Measurements from ENCODE around the gene DENND2A. TPM values are rescaled to one million over a fixed set of nuclear protein-coding genes. Genes with fewer than 3 reads are reported as not detected.
A peak's percentile ranks its signal among the peaks of the same experiment; 100 is the strongest.
"Not testable (repeated sequence)": the region's sequence is repeated elsewhere in the genome, so short reads cannot be mapped to it uniquely, and the experiment has no call there.

The DENND2A gene
- total RNA-seq, 4 donors from 2014 or later = 2.0 to 10.9 (median 5.1) TPM

DNA sequence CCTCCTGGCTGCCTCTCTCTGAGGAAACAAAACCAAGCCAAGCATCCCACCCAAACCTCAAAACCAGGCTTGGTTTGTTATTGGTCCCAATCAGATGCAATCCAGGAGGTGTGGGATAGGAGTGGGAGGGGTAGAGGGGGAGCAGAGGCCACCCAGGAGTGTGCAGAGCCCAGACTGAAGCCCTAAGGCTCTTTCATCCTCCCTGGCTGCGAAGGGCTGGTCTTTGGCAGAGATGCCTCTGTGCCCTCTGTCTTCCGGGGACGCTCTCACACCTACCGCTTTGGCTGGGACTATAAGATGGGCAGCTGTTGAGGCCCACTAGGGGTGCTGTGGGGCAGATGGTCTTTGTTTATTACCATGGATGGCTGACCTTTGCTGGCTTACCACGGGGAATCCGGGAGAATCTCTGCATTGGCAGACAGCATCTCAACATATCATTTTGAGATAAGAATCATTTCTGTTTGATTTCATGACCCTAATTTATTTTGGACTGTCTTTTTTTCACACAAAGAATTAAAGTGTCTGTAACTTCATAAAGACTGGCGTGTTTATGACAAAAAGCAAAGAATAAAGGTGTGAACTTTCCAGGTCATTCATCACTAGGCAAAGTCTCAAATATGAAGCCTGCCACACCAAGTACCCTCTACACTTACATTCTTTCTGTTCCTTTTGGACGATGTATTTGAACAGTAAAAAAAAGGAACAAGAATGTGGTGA lies 6.5 kb upstream of the DENND2A start:
- intact Hi-C loops (cut with DNase I) = no loop called here
- no peaks in the 10 kb centered on the region for H3K27me3 ChIP-seq
- no peaks in the 10 kb centered on the region for H3K9me3 ChIP-seq
- 24 to 29% methylated on average over 8 of the region's 8 CpGs for WGBS, 2 donors
- no peaks in the 10 kb centered on the region for H3K4me1 ChIP-seq
- H3K27ac ChIP-seq = no peak overlapping the region
- TF ChIP-seq, protein P1, sequence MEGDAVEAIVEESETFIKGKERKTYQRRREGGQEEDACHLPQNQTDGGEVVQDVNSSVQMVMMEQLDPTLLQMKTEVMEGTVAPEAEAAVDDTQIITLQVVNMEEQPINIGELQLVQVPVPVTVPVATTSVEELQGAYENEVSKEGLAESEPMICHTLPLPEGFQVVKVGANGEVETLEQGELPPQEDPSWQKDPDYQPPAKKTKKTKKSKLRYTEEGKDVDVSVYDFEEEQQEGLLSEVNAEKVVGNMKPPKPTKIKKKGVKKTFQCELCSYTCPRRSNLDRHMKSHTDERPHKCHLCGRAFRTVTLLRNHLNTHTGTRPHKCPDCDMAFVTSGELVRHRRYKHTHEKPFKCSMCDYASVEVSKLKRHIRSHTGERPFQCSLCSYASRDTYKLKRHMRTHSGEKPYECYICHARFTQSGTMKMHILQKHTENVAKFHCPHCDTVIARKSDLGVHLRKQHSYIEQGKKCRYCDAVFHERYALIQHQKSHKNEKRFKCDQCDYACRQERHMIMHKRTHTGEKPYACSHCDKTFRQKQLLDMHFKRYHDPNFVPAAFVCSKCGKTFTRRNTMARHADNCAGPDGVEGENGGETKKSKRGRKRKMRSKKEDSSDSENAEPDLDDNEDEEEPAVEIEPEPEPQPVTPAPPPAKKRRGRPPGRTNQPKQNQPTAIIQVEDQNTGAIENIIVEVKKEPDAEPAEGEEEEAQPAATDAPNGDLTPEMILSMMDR (IDR thresholded peaks at IDR 0.05) = peak in 1 of 6 experiments; percentile 37
- TF ChIP-seq POLR2A (IDR thresholded peaks at IDR 0.05) = no peak
- DNase-seq = peak; percentile 21 to 38
- no peak overlapping the region for H3K4me3 ChIP-seq (replicated peaks in 1 of 3)
- H3K36me3 ChIP-seq = no peaks in the 10 kb centered on the region

DNA sequence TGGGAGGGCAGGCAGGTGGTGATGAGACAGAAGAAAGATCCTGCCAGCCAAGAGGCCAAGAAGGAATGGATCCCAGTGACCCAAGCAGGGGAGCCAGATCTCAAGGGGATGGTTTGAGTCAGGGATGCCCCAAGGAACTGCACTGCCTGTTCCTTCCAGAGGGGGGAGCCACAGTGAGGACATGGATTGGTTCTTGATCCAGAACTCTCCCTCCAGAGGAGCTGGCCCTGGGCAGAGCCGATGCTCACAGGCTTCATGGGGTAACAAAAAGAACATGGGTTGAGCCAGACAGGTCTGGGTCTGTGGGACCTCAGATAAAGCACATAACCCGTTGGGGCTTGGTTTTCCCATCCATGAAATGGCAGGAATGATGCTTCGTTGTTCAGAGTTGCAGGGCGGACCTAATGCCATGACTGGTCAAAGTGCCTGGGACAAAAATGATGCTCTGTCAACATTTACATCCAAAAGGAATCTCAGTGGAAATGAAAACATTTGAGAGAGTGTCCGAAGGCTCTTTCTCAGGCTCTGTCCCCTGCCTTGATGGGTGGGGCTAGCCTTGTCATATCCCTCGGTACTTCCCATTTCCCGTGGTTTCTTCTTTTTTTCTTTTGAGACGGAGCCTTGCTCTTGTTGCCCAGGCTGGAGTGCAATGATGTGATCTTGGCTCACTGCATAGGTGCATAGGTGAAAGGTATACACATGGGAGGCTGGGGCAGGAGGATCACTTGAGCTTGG lies 4.7 kb upstream of the DENND2A start:
- H3K4me3 ChIP-seq (replicated peaks in 1 of 3) = no peak overlapping the region
- no peak for DNase-seq
- no peaks in the 10 kb centered on the region for H3K36me3 ChIP-seq
- no peaks in the 10 kb centered on the region for H3K27me3 ChIP-seq
- TF ChIP-seq, protein P1 (IDR thresholded peaks at IDR 0.05) = no peak
- TF ChIP-seq POLR2A (IDR thresholded peaks at IDR 0.05) = no peak
- intact Hi-C loops (cut with DNase I) = no loop called here
- no peak overlapping the region for H3K27ac ChIP-seq
- 80 to 84% methylated on average over 8 of the region's 8 CpGs for WGBS, 2 donors
- H3K9me3 ChIP-seq = no peaks in the 10 kb centered on the region
- no peaks in the 10 kb centered on the region for H3K4me1 ChIP-seq

DNA sequence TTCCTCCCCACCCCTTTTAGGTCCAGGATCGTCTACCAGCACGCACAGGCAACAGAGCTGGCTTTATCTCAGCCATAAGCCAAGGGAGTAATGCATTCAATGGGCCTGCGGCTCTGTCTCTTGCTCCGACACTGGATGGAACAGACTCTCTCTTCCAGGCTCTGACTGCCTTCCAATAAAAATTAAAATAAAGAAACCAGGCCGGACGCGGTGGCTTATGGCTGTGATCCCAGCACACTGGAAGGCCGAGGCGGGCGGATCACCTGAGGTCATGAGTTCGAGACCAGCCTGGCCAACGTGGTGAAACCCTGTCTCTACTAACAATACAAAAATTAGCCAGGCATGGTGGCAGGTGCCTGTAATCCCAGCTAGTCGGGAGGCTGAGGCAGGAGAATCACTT lies 4.1 kb upstream of the DENND2A start:
- H3K4me3 ChIP-seq (replicated peaks in 1 of 3); H3K9me3 ChIP-seq; H3K27me3 ChIP-seq; H3K27ac ChIP-seq; H3K36me3 ChIP-seq; H3K4me1 ChIP-seq; DNase-seq; intact Hi-C loops (cut with DNase I): not testable (repeated sequence)
- WGBS, 2 donors = 84 to 93% methylated on average over 13 of the region's 13 CpGs

DNA sequence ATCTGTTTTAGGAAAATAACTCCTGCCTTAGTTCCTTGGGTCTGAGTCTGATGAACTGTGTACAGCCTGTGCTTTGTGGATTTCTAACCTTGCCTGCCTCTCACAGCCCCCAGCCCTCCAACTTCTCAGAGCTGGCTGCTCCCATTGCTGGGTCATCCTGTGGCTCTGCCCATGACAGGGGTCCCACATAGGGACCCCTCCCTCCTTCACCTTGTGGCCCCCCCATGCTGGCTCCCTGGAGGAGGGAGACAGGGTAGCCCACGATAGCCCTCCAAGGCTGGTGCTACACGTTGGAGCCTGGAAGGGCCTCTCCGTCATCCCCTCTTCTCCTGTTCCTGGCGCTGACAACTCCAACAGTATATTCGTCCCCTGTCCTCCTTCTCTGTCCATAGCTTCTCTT lies 2.8 kb upstream of the DENND2A start:
- TF ChIP-seq POLR2A (IDR thresholded peaks at IDR 0.05) = no peak
- TF ChIP-seq, protein P1 (IDR thresholded peaks at IDR 0.05) = no peak
- no peak overlapping the region for H3K27ac ChIP-seq
- H3K4me1 ChIP-seq = peaks cover 3 to 8% of the 10 kb centered on the region in 2 donors
- H3K27me3 ChIP-seq = no peaks in the 10 kb centered on the region
- WGBS, 2 donors = 89 to 90% methylated on average over 5 of the region's 5 CpGs
- no peak for DNase-seq
- H3K36me3 ChIP-seq = no peaks in the 10 kb centered on the region
- no peaks in the 10 kb centered on the region for H3K9me3 ChIP-seq
- H3K4me3 ChIP-seq (replicated peaks in 1 of 3) = no peak overlapping the region
- intact Hi-C loops (cut with DNase I) = no loop called here

DNA sequence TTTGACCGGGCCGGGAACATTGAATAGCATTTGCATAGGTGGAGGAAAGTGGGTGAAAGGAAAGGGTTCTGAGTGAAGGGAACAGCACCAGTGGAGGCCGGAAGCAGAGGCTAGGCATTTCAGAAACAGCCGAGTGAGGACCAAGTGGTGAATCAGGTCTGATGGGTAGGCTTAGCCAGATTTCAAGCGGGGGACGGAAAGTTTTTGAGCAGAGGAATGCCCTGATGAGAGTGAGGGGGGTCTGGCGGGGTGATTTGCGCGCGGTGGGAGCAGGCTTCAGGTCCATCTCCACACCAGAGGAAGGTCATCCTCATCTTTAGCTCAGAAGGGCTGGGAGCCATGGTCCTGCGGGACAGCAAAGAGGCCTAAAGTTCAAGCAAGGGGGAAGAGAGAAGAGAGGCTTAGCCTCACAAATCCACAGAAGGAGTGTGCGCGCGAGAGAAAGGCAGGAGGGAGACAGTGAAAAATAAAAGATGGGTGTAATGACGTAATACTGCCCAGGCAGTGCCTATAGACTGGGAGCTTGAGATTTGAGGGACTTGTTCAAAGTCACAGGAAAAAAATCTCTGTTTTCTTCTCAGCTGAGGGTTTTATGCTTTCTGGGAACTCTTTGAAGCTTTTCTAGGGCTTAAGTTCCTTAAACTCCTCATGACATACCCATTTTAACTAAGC lies 1.0 kb upstream of the DENND2A start:
- DNase-seq = no peak
- no peaks in the 10 kb centered on the region for H3K27me3 ChIP-seq
- WGBS, 2 donors = 63 to 68% methylated on average over 15 of the region's 15 CpGs
- TF ChIP-seq POLR2A (IDR thresholded peaks at IDR 0.05) = no peak
- TF ChIP-seq, protein P1 (IDR thresholded peaks at IDR 0.05) = no peak
- H3K4me1 ChIP-seq = peaks cover 3 to 8% of the 10 kb centered on the region in 2 donors
- H3K27ac ChIP-seq = no peak overlapping the region
- no peaks in the 10 kb centered on the region for H3K9me3 ChIP-seq
- no peaks in the 10 kb centered on the region for H3K36me3 ChIP-seq
- no peak overlapping the region for H3K4me3 ChIP-seq (replicated peaks in 1 of 3)
- intact Hi-C loops (cut with DNase I) = no loop called here

Measured in thyroid gland (tissue), 4 donors.